LoVo (cell line): ENCODE results near the gene RIC1.
"Not testable (repeated sequence)": the region's sequence is repeated elsewhere in the genome, so short reads cannot be mapped to it uniquely, and the experiment has no call there.

Experiments
- DNase-seq: peaks from one replicate; pipeline ENCODE4 v3.0.0-alpha.2; 2016; ENCODE audit warnings: low spot score

RIC1 gene

DNA sequence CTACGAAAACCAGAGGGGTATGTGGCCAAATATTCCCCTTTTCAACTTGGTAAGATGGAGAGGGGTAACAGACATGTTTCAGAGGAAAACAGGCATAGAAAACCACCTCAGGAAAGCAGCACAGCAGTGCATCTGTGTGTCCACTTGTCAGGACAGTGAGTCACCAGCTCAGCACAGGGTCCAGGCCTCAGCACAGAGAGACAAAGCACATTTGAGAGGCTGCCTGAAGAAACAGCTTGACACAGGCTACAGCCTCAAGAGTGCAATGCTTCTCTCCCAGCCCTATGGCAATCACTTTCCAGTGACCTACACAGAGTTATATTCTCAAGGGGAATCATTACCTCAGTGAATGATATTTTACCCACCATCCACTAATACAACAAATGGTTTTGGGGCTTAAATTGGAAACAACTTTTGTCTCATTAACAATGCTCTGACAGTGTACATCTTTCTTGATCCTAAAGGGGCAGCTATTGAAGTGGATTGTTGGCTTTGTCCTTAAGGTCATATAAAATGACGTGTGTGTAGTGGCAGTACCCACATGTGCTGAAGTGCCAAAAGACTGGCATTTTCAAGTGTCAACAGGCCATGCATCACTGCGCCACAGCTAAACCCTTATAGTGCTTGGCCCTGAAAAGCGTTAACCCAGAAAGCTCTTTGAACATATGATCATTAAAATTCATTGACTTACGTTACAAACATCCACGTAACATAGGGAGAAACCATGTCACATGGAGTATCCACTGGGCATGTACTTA lies 157.6 kb downstream of the RIC1 start:
- no peak for DNase-seq

- DNase-seq, result no peak
These were observed 158.3 kb downstream of the RIC1 start for GRCh38 chr9:5787220-5787619.

DNA sequence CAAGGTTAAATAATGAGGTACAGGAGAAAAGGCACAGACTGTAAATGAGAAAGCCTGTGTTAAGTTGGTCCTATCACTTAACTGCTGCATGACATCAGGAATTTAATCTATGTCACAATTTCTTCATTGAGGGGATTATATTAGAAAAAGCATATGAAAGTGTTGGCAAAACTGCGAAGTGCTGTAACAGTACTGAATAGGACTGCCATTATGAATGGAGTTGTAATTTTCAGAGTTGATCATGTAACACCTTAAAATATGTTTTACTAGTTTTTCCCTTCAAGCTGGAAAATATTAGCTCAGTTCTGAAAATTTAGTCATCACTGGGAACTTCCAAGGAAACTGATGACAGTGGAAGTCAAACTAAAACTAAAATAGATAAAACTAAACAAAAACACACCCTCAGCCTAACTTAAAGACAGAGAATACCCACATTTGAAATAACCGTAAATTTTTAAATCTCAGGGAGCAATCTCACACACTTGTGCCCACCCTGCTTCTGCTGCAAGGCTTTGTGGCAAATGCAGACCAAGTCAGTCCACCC lies 158.9 kb downstream of the RIC1 start:
- no peak for DNase-seq

GRCh38 chr9:5789489-5789888 lies 160.6 kb downstream of the RIC1 start:
- DNase-seq, result no peak

DNA sequence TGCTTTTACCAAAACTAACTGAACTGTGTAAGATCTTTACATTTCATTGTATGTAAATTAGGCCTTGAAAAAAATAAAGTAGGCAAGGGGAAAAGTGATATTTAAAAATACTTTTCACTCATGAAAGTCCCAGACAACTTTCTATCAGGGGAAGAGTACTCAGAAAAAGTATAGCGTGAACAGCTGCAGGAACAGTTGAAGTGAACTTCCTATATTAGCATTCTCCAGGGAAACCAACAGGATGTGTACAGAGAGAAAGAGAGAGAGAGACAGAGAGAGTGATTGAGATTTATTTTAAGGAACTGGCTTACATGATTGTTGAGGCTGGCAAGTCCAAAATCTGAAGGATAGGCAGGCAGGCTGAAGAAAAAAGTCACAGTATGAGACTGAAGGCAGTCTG lies 162.0 kb downstream of the RIC1 start:
- DNase-seq, result no peak

GRCh38 chr9:5791870-5792269 lies 163.0 kb downstream of the RIC1 start:
- no peak for DNase-seq

- DNase-seq, result no peak
These were observed 164.9 kb downstream of the RIC1 start for GRCh38 chr9:5793812-5794211.

DNA sequence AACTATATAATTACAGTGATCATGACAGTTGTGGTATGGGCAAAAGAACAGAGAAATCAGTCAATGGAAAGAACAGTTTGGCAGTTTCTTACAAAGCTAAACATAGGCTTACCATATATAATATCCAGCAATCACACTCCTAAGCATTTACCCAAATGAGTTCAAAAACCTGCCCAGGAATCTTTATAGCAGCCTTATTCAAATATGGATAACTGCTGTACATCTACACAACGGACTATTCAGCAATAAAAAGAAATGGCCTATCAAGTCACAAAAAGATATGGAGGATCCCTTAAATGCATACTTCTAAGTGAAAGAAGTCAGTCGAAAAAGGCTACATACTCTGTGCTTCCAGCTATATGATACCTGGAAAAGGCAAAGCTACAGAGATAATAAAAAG lies 167.4 kb downstream of the RIC1 start:
- no peak for DNase-seq

GRCh38 chr9:5798581-5798980 lies 169.7 kb downstream of the RIC1 start:
- DNase-seq, result no peak

GRCh38 chr9:5799314-5799713 lies 170.4 kb downstream of the RIC1 start:
- DNase-seq, result no peak

DNA sequence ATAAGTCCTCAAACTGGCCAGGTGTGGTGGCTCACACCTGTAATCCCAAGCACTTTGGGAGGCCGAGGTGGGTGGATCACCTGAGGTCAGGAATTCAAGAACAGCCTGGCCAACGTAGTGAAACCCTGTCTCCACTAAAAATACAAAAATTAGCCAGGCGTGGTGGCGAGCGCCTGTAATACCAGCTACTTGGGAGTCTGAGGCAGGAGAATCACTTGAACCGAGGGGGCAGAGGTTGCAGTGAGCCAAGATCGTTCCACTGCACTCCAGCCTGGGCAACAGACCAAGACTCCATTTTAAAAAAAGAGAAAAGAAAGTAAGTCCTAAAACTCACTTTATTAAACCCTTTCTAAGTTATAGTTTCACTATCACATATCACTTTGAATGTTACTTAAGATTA lies 171.5 kb downstream of the RIC1 start:
- not testable (repeated sequence) for DNase-seq

GRCh38 chr9:5800969-5801738 lies 172.2 kb downstream of the RIC1 start:
- DNase-seq, result no peak

- peak; percentile 31 for DNase-seq
These were observed 172.8 kb downstream of the RIC1 start for GRCh38 chr9:5801739-5802113.

DNA sequence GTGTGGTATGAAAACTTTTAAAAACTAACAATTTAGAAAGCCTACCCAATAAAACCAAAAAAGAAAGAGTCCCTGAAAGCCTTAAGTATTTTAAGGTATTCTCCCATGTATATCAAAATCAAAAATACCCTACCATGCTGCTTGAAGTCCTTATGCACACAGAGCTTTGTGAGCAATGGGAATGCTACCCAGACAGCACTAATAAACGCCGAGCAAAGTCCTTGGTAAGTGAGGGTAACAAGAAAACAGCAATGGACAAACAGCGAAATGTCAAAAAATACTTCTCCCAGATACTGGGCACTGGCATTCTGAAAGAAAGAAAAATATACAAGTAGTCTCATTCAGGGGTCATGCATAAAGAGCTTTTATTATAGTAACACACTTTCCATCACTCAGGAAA lies 176.6 kb downstream of the RIC1 start:
- DNase-seq, result no peak

- DNase-seq, result no peak
These were observed 182.8 kb downstream of the RIC1 start for GRCh38 chr9:5811751-5812150.

DNA sequence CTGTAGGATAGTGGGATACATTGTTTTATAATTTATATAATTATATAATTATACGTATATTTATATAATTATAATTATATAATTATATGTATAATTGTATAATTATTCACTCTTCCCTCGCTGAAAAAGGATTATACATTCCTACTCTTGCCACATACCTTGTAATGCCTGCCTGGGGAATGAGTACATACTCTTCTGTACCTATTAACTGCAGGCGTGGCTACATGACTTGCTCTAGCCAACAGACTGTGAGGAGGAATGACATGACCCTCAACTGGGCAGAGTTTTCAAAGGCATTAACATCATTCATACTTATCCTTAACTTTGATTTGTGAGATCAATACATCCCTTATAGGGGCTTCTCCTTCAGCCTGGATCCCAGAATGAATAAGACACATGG lies 184.9 kb downstream of the RIC1 start:
- peak; percentile 51 for DNase-seq

- peak; percentile 72 for DNase-seq
These were observed 186.6 kb downstream of the RIC1 start for GRCh38 chr9:5815461-5815860.

GRCh38 chr9:5817862-5818261 lies 189.0 kb downstream of the RIC1 start:
- DNase-seq, result peak; percentile 65

DNA sequence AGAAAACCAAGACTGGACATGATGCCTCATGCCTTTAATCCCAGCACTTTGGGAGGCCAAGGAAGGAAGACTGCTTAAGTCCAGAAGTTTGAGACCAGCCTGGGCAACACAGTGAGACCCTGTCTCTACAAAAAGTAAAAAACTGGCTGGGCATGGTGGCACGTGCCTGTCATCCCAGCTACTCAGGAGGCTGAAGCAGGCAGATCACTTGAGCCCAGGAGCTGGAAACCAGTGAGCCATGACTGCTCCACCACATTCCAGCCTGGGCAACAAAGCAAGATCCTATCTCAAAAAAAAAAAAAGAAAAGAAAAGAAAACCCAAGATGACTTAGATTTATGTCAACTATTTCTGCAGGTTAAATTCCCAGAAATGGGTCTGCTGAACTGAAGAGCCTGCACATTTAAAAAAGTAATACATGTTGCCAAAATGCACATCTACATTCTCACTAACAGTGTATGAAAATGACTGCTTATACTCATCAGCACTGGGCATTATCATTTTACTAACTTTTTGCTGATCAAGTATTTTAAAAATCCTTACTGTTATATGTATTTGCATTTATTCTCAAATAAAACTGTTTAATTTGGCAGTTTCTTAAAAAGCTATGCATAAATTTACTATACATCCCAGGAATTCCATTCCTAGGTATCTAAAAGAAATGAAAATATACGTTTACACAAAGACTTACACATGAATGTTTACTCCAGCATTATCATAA lies 189.7 kb downstream of the RIC1 start:
- DNase-seq, result no peak

DNA sequence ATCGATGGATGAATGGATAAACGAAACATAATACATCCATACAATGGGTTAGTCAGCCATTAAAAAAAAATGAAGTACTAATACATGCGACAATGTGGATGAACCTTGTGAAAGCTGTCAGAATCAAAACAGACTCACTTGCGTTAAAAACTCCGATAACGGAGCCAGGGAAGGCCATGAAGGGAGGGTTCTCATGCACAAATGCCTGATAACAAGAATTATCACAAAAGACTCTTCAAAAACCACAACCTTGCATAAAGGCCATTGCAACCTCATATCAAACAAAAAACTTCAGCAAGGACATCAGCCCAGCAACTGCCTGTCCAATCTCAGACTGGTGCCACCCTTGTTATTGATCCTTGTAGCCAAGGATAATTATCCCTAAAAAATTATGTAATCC lies 190.3 kb downstream of the RIC1 start:
- DNase-seq, result no peak

DNA sequence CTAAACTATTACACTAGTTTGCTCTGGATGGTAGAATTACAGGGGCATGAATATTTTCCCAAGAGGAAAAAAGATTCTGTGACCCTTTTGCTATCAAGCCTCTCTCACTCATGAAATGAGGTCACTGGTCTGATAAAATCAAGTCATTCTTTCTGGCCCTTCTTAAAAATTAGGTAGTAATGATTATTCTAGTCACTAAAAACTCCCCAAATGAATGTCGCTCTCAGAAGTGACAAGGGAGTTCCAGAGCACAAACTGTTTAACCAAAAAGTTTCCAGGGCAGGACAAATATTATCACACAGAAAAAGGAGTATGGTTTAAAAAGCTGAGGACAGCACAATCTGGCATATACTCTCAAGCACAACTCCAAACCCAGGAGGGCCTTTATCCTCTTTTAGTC lies 191.5 kb downstream of the RIC1 start:
- DNase-seq, result no peak

DNA sequence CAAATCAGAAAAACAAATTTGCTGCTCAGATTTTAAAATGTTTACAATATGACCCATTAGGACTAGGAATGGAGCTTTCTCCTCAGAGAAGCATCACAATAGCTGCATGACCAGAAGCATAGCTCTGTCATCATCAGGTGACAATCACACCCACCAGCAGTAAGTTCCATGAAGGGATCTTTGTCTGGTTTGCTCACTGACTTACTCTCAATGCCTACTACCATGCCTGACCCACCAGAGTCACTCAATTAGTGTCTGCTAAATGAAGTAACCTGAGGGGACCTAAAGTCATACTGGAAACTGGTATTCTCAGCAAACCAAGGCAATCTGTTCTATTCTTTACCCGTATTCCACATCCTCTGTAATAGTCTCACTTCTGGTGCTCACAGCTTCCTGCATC lies 196.3 kb downstream of the RIC1 start:
- no peak for DNase-seq
